ENCODE results near the gene EDN2. TPM values are rescaled to one million over a fixed set of nuclear protein-coding genes. Genes with fewer than 3 reads are reported as not detected.

Gene EDN2
- polyA plus RNA-seq, 3 donors, result 1.9 to 3.1 (median 2.8) TPM

- no peak for DNase-seq
Observed at GRCh38 chr1:41444246-41444645, 40.2 kb downstream of the EDN2 start.

- DNase-seq, result no peak
Observed at GRCh38 chr1:41442697-41443251, 41.7 kb downstream of the EDN2 start.

DNA sequence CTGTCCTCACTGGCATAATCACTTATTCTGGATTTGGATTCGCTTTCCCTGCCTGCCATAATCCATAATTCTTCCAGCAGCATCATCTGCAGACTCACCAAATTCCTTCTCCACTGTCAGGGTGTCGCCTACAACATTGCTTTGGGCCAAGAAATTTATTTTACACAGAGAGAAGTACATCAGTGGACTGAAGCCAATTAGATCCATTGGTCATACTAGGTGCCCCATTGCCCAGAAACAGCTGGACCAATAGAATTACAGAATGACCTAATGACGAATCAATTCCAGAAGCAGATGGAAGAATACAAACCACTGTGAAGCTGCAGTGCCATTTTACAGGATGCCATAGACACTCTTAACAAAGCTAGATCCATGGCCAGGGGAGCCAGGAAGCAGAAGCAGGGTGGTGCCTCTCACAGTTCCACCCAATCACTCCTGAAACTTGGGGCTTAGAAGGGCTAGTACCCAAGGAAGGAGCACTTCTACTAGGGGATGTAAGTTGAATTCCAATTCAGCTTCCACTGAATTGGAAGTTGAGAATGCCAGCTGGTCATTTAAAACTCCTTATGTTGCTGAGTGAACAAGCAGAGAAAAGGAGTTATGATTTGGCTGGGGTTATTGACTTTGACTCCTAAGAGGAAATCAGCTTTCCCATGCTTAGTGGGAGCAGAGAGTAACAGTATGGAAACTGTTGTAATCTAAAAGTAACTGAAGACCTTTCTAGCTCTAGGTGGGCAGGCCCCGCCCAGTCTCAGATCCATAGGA, 44.0 kb downstream of the EDN2 start:
- no peak for DNase-seq

- no peak for DNase-seq
Observed at GRCh38 chr1:41439234-41439633, 45.2 kb downstream of the EDN2 start.

DNA sequence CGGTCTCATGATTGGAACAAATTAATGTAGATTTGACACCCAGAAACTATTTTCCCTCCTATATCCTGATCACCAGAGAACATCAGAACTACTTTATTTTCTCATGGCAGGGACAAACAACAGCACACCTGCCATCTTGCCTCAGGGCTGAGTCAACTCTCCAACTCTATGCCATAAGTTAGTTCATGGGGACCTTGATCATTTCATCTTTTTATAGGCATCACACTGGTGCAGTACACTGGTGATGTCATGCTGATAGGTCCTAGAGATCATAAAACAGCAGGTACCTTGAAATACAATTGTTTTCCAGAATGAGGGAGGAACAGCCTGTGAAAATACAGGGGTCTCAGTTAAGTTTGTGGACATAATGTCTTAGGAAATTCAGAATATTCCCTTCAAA, 45.8 kb downstream of the EDN2 start:
- DNase-seq, result no peak

GRCh38 chr1:41437011-41437355, 47.5 kb downstream of the EDN2 start:
- DNase-seq, result no peak

DNA sequence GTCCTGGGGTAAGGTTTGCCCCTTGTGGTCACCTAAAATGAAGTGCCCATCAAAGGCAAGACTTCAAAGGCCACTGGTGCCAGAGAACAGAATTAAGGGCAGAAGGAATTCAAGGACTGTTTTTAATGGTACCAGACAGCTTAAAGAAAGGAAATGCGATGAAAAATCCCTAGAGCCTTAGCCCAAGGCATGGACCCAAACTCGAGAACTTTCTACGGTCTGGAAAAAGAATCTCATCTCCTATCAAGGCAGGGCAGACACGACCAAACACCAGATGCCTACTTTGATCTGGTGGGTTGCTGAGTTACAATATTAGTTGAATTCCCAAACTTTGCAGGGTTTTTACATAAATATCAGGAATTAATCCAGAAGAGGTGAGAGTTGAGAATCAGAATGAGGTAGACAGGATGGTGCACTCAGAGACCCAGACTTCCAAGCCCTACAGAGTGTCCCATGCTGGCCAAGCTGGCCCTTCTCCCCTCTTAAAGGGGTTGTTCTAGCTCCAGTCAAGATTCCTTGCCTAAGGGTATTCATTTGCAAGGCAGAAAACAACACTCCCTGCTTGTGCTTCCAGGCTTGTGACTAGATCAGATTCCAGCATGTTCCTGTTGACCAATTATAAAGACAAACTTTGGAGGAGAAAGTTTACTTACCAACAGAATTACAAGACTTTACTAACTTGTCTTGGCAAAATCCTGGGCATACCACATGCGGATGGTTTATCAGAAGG, 48.0 kb downstream of the EDN2 start:
- no peak for DNase-seq

DNA sequence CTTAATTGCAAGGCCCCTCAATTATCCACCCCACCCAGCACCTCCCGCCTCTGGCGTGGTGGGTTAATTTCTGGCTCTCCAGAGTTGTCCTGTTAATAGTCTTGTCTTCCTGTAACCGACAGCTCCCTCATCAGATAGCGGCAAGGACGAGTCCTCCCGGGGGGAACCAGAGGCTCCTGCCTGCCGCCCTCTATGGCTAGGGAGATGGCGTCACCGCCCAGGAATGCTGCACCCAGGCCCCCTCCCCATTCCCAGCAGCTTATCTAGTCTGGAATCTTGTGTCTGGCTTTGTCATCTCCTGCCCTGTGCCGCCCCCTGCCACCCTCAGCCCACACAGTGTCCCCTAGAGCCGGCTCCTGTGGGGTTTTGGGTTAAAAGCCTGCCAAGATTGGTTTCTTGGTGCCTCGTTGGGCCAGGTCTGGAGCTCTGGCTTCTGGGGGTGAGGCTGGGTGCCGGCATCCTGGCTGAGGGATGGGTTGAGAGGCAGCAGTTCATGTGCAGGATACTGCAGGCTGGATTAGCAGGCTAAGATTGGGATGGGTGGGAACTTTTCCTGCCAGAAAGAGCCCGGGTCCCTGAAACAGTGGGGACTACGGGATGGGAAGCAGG, 48.8 kb downstream of the EDN2 start:
- peak; percentile 52 for DNase-seq

DNA sequence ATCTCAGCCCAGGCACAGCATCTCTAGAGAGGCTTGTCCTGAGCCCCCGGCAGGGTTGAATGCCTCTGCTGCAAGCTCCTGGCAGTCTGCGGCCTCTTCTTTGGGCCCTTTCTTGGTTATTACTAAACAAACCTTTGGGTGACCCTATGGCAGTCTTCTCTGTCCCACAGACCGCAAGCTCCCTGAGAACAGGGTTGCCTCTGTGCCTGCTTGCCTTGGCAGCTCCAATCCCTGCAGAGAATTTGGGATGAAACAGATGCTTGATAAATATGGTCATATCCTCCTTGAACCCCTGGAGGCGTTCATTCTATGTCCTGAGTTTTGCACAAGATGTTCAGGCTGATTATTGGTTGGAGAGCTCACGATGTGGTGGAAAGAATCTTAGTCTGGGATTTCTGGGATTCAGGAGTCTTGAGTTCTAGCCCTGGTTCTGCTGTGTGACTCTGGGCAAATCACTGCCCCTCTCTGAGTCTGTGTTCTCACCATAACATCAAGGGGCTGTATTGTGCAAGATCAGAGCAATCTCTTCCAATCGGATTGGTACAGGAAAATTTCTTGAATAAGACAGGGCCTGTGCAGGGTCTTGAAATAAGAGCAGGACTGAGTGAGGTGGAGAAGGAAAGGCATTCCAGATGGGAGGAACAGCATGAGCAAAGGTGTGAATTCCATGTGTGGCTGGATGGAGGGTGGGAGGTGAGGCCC, 49.6 kb downstream of the EDN2 start:
- DNase-seq, result no peak

GRCh38 chr1:41434306-41434705, 50.2 kb downstream of the EDN2 start:
- DNase-seq, result no peak

DNA sequence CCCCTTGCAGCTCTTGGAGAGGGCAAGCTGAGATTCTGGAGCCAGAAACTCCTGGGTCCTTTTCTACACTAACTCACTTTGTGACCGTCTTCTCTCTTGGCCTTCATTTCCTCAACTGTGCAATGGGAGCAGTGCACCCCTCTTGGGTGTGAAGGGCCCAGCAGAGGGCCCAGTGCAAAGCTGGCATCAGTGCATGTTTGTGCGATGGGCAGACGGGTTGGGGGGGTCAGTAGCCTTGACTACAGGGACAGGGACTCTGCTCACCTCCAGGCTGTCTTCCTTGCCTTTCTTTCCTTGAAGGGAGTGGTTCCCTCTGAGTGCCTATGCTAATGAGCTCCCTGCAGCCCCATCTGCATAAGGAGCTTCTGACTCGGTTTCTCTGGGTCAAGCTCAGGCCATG, 51.0 kb downstream of the EDN2 start:
- DNase-seq, result no peak

- peak; percentile 40 for DNase-seq
Observed at GRCh38 chr1:41432481-41433280, 51.8 kb downstream of the EDN2 start.

GRCh38 chr1:41431490-41432350, 52.8 kb downstream of the EDN2 start:
- DNase-seq, result no peak

DNA sequence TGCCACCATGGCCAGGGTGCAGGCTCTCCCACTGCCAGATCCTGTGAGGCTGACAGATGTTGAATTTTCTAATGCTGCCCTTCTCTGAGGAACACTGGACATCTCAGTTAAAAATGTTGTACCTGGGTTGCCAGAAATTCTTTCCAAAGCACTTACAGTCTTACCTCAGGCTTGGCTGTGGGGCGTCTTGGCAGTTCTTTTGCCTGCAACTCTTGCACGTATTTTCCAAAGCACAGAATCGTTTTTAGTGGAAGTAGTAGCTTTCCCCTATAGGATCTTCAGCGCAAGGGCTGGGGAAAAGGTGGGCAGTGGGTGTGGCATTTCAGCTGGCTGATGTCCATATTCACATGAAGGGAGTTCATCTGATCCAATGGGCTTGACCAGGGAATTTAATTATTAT, 53.9 kb downstream of the EDN2 start:
- no peak for DNase-seq

GRCh38 chr1:41430069-41430468, 54.4 kb downstream of the EDN2 start:
- DNase-seq, result no peak

DNA sequence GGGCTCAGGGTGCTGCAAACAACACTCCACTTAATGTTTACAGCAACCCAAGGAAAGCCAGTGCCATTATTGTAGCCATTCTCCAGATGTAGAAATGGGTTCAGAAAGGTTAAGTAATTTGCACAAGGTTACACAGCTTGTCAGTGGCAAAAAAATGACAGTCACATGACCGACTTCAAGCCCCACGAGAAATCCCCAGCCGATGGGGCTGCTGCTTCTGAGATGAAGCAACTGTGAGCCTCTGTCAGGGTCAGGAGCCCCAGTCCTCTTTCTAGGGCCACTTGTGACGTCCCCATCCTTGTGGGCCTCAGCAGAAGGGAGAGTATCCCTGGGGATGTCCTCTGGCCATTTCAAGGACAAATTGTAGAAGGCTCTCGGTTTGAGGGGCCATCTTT, 54.8 kb downstream of the EDN2 start:
- no peak for DNase-seq

All from renal pelvis (tissue), 4 donors.